HG03060 (cell line): Measurements from ENCODE around the gene ARFGAP2.

Experiments used
- ATAC-seq: cut with Tn5 transposase; IDR thresholded peaks from one replicate; pipeline ENCODE4 v1.9.1; 2021; ENCODE audit warnings: low read depth, moderate number of reproducible peaks; ENCODE audit not compliant: unreplicated experiment

ARFGAP2 gene

DNA sequence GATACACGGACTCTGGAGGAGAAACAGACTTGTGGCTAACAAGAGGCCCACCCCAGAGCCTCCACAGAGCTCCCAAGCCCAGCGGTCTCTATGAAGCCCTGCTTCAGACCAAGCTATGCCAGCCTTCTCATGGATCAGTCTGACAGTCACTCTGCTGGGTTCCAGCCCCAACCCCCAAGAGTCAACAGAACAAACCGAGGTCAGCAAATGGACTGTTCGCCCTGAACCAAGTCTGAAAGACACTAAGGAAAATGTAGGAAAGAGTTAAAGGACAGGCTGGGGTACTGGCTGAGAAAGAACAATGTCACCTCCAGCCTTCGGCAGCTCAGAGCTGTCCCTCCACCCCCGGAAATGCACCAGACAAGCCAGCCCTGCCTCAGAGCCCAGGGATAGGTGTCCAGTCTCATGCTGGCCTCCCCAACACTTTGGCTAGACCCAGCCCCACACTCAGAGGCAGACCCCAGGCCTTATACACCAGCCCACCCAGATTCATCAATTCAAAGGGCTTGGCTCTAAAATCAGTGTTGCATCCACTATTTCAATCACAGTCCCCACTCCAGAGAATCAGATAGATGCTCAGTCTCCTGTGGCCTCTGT is 3.8 kb downstream of the ARFGAP2 start:
- no peak for ATAC-seq

DNA sequence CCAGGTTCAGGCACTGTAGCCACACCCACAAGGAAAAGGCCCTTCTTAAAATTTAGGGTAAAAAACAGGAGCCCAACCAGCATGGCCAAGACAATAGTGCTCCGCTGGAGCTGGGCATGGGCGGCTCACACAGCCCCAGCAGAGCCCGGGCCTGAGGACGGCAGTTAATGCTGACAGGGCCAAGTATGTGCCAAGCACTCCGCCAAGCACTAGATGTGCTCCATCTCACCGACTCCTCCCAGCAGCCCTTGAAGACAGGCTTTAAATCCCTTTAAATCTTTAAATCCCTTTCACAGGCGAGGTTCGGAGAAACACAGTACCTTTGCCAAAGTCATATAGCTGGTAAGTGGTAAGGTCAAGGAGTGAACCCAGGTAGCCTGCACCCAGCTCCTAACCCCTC is 4.8 kb downstream of the ARFGAP2 start:
- no peak for ATAC-seq

DNA sequence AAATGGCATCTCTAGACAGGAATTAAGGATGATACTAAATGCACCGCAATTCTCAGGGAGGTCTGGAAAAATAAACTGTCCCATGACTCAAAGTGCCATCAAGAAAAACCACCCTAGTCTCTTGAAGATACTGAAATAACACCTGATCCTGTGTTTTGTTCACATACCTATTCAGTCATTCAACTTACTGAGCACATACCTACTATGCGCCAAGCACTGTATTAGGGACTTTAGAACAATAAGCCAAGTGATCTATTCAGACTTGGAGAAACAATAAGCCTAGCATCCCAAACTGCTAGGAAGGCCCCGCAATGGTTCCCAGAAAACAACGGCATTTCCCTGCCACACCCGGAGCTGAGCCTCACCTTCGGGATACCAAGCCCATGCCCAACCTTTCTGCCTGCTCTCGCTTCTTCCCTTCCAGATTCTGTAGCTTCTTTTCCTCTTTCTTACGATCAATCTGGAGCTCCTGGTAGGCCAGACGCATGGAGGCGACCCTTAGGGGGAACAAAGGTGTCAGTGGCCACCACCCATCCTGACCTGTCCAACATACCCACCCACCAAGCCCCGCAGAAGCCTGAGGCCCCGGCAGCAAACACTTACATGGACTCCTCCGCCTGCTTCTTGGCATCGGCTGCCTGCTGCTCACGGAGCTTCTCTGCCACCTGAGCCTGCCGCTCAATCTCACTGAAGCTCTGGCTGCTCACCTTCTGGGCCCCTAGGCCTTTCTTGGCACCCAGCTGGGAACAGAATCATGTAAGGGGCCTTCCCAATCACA is 5.4 kb downstream of the ARFGAP2 start:
- no peak for ATAC-seq

DNA sequence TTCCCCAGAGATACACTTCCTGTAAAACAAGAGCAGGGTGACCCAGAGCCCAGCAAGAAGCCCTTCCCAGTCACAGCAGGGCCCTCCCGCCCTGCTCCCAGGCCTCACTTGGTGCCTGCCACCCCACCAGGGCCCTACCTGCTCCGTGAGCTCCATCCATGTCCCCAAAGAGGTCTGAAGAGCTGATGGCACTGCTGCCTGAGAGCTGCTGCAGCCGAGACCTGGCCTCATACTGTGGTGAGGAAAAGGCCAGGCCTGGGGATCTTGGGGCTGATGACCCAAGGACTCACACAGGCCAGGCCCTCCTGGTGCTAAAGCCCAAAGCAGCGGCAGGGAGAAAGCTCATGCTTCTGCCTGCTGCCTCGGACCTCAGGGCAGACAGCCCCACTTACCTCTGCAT is 10.3 kb downstream of the ARFGAP2 start:
- no peak for ATAC-seq

DNA sequence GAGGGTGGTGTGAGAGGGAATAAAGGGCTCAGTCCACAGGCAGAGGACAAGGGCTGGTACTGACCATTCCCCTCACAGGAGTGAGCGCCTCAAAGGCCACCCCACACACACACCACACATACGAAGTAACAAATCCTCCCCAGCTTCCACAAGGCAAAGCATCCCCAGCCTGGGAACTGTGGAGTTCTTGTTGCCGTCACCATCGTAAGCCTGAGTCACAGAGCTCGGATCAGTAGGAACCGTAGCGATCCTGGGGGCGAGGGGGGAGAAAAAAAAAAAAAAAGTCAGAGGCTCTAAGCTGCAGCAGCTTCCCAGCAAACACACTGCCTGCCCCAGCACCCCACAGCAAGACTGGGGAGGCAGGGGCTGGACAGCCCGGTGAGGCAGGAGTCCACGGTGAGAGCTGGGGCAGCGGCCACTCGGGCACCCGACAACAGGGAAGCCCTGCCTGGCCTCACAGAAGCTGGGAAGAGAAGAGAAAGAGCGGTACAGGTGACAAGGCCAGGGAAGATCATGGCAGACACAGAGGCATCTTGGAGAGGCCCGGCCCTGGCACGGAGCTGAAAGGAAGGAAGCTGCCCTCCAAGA is 11.3 kb downstream of the ARFGAP2 start:
- no peak for ATAC-seq

- no peak for ATAC-seq
Observed at GRCh38 chr11:47164321-47164720, 12.4 kb downstream of the ARFGAP2 start.

- ATAC-seq: no peak
Observed at GRCh38 chr11:47163898-47164297, 12.8 kb downstream of the ARFGAP2 start.

GRCh38 chr11:47163193-47163592 is 13.5 kb downstream of the ARFGAP2 start:
- ATAC-seq: no peak

- no peak for ATAC-seq
Observed at GRCh38 chr11:47162426-47162825, 14.3 kb downstream of the ARFGAP2 start.

DNA sequence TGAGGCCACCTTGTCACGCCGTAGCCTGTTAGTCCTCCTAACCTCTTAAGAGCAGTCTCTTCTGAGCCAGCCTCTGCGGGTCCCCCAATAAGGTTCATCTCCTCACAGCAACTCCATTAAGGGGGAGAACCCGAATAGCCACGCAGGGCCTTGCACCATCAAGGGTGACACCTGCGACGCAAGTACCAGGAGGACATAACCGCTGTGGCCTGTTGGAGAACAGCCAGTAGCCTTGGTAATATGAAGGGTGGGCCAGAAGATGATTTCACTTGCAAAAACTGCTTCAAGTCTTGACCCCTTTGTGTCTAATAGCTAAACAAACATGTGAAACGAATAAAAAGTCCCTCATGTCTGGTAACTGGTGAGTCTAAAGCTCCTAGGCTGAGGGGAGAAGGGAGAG is 14.8 kb downstream of the ARFGAP2 start:
- ATAC-seq: no peak

DNA sequence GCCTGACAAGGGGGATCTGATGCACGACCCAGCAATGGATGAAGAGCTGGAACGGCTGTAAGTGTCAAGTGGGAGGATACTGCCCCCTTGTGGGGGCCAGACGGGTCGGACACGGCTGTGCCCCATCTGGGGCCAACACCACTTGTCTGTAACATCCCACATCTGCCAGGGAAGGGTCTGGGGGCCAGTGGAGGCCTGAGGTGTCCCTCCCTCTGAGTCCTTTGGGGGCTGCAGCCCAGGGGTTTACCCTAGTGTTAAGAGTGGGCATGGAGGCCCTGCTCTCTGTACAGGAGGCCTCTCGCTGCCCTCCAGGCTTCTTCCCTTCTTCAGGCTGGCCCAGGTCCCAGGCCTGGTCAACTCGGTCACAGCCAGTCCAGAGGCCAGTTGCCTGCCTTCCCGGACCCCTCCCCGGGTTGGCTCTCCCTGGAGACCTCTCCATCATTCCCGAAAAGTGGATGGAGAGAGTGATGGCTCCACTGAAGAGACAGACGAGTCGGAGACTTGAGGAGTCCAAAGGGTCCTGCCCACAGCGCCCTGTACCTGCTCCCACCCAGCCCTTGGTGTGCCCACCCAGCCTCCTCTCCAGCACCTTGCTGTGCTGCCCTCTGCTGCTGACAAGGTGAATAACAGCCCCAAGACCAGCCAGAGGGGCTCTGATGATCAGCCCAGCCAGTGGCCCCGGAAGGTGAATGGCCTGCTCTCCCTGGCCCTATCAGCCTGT is 15.4 kb downstream of the ARFGAP2 start:
- no peak for ATAC-seq

GRCh38 chr11:47160753-47161133 is 15.9 kb downstream of the ARFGAP2 start:
- no peak for ATAC-seq

GRCh38 chr11:47158242-47158641 is 18.4 kb downstream of the ARFGAP2 start:
- ATAC-seq: no peak

- no peak for ATAC-seq
Observed at GRCh38 chr11:47157805-47158204, 18.9 kb downstream of the ARFGAP2 start.

GRCh38 chr11:47156951-47157350 is 19.7 kb downstream of the ARFGAP2 start:
- no peak for ATAC-seq

DNA sequence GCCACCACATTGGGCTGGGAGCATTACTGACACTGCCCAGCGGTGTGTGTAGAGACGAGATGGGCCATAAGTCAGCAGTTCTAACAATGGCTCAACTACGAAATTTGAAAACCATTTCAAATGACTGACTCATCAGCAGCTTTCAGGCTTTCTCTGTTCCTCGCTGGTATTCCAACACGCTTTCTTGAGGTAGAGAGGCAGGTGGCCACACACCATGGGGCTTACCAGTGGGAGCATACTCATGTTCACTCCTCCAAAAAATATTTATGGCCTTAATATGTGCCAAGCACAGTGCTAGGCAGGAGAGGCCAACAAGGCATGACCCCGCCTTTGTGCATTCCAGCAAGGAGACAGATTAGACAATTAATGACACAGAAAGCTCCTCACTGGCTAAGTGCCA is 20.3 kb downstream of the ARFGAP2 start:
- no peak for ATAC-seq

DNA sequence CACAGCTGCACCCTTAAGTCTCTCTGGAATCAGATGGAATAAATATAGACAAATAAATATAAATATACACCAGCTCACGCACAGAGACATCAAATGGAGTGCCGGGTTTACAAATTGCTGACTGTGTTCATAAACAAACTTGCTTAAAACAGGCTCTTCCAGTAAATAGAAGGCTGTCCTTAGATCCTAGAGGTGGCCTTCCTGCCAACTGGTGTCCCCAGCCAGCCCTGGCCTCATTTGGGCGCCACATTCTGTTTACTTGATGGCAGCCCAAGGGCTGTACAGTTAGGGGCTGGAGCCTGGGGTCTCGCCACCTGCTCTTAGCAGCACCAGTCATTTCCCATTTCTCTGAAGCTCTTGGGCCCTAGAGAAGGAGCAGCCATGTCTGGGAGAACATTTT is 20.8 kb downstream of the ARFGAP2 start:
- no peak for ATAC-seq

GRCh38 chr11:47154616-47155570 is 21.8 kb downstream of the ARFGAP2 start:
- no peak for ATAC-seq

DNA sequence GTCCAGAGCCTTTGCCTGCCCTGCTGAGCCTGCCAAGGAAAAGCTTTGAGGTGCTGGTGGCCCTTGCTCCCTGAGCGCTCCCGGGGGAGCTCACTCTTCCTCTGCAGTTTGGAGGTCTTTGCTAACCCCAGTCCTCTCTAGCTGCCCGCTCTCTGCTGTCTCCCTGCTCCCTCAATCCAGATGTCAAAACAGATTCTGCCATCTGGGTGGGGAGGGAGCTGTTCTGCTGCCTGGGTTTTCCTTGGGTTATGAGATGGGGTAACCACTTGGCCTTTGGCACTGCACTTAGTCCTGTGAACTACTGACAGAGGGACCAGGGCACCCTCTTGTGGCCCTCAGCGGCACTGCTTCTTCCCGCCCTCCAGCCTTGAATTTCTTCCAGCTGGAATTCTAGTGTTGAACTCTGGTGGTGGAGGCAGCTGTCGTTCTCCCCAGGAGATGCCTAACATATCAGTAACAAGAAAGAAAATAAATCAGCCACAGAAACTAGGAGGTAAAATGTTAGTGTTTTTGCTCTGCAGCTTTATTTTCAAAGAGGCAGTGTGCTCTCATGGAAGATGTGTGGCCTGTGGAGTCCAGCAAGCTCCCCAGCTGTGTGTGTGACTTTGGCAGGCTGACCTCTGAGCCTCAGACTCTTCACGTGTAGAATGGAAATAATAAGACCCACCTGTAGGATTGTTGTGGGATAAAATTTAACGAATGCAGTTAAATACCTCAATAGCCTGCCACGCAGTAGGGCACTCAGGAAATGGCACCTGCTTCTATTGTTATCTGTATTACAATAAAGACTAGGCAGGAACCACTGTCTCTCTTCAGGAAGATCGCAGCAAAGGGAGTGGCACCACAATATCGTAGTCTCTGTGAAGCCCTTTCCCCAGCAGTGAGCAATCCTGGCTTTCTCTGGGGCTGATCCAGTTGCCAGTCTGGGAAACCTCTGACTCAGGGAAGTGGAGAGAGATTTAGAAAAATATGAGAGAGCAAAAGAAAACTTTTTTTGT is 23.4 kb downstream of the ARFGAP2 start:
- no peak for ATAC-seq
